A673 (cell line): ENCODE data around the gene SGPL1.

Experiments
- CTCF ChIP-seq: fragments of 300-800, 200-600 bp; sonication (generic); conservative IDR thresholded peaks from 2 replicates; pipeline ENCODE4 v1.5.1; 2017; ENCODE audit warnings: low read depth, mild to moderate bottlenecking, antibody characterized with exemption, low read length, moderate library complexity, mixed read lengths
- EZH2 ChIP-seq: fragments of 200-600 bp; sonication (generic); IDR thresholded peaks from 2 replicates; pipeline ENCODE4 v1.6.1; 2017; ENCODE audit warnings: borderline replicate concordance, low read depth, mild to moderate bottlenecking, mixed read lengths, antibody characterized with exemption, low read length; ENCODE audit not compliant: poor library complexity, severe bottlenecking

GRCh38 chr10:70843333-70843732 is 27.6 kb downstream of the SGPL1 start:
- TF ChIP-seq CTCF (no peak), EZH2 (no peak)
